ENCODE data around the gene CNR2. TPM values are rescaled to one million over a fixed set of nuclear protein-coding genes. Genes with fewer than 3 reads are reported as not detected.
A peak's percentile ranks its signal among the peaks of the same experiment; 100 is the strongest.
"Not testable (repeated sequence)": the region's sequence is repeated elsewhere in the genome, so short reads cannot be mapped to it uniquely, and the experiment has no call there.

The CNR2 gene
- not detected in 2 replicates for total RNA-seq

- no peak for TF ChIP-seq CTCF (IDR thresholded peaks at IDR 0.05; ENCODE audit: insufficient read depth, low read length, poor library complexity, severe bottlenecking)
- no peaks in the 10 kb centered on the region for H3K36me3 ChIP-seq (ENCODE audit: control insufficient read depth, insufficient read depth, low read length)
- no peak for DNase-seq (ENCODE audit: low read depth)
Measured at GRCh38 chr1:23913212-23913880, at the start of gene CNR2. Gene CNR2 (minus strand): TSS chr1:23913362. CDS start chr1:23875617, 37,745 bp downstream.

GRCh38 chr1:23960291-23961020, 47.3 kb upstream of the CNR2 start:
- H3K27me3 ChIP-seq (ENCODE audit: control insufficient read depth, insufficient read depth, low read length) = no peaks in the 10 kb centered on the region
- peaks cover 2% of the 10 kb centered on the region for H3K36me3 ChIP-seq (ENCODE audit: control insufficient read depth, insufficient read depth, low read length)
- TF ChIP-seq CTCF (IDR thresholded peaks at IDR 0.05; ENCODE audit: insufficient read depth, low read length, poor library complexity, severe bottlenecking) = no peak
- H3K4me3 ChIP-seq (ENCODE audit: low read depth, low read length) = peak overlapping the region; percentile 98
- no peak for DNase-seq (ENCODE audit: low read depth)

More at GRCh38 chr1:23913212-23913880, at the start of gene CNR2:
- Histone ChIP-seq H3K27me3 (ENCODE audit: control insufficient read depth, insufficient read depth, low read length) (no peaks in the 10 kb centered on the region), H3K4me3 (ENCODE audit: low read depth, low read length) (no peak within 1 kb of the TSS)

GRCh38 chr1:23959461-23960290, 46.5 kb upstream of the CNR2 start, which contains the start of gene PNRC2:
Gene PNRC2 (plus strand): TSS chr1:23959828. CDS start chr1:23961458, 1,630 bp downstream.
- Histone ChIP-seq H3K27me3 (ENCODE audit: control insufficient read depth, insufficient read depth, low read length) (no peaks in the 10 kb centered on the region), H3K36me3 (ENCODE audit: control insufficient read depth, insufficient read depth, low read length) (peaks cover 2% of the 10 kb centered on the region), H3K4me3 (ENCODE audit: low read depth, low read length) (peak within 1 kb of the TSS; percentile 98)
- DNase-seq (ENCODE audit: low read depth) = peak; percentile 84
- TF ChIP-seq CTCF (IDR thresholded peaks at IDR 0.05; ENCODE audit: insufficient read depth, low read length, poor library complexity, severe bottlenecking) = no peak

- Histone ChIP-seq H3K4me3 (ENCODE audit: low read depth, low read length) (peak overlapping the region; percentile 49), H3K27me3 (ENCODE audit: control insufficient read depth, insufficient read depth, low read length) (no peaks in the 10 kb centered on the region), H3K36me3 (ENCODE audit: control insufficient read depth, insufficient read depth, low read length) (no peaks in the 10 kb centered on the region)
- DNase-seq (ENCODE audit: low read depth) = peak; percentile 83
- TF ChIP-seq CTCF (IDR thresholded peaks at IDR 0.05; ENCODE audit: insufficient read depth, low read length, poor library complexity, severe bottlenecking) = peak; percentile 31
Measured at GRCh38 chr1:23958810-23959460, 45.8 kb upstream of the CNR2 start.

GRCh38 chr1:23958040-23958809, 45.1 kb upstream of the CNR2 start:
- peak overlapping the region; percentile 49 for H3K4me3 ChIP-seq (ENCODE audit: low read depth, low read length)
- not testable (repeated sequence) for H3K27me3 ChIP-seq (ENCODE audit: control insufficient read depth, insufficient read depth, low read length); H3K36me3 ChIP-seq (ENCODE audit: control insufficient read depth, insufficient read depth, low read length); DNase-seq (ENCODE audit: low read depth)
